Neural progenitor cell (in vitro differentiated cells): Measurements from ENCODE around the gene MOSPD2. TPM values are rescaled to one million over a fixed set of nuclear protein-coding genes. Genes with fewer than 3 reads are reported as not detected.

Experiments
- DNase-seq: peaks from one replicate; pipeline ENCODE4 v3.0.0-alpha.2; 2016; ENCODE audit warnings: low spot score
- H2AFZ ChIP-seq: fragments of 200-600 bp; sonication (generic); replicated peaks from 2 replicates; pipeline ENCODE4 v1.6.1; 2016; ENCODE audit warnings: antibody characterized with exemption
- H3F3A ChIP-seq: fragments of 200-600 bp; sonication (generic); 2 replicates; pipeline ENCODE4 v1.6.1; 2016; ENCODE audit warnings: antibody characterized with exemption, low read depth
- H3K27ac ChIP-seq: fragments of 200-600 bp; sonication (generic); 2 replicates; pipeline ENCODE4 v1.5.1; 2016; ENCODE audit warnings: mild to moderate bottlenecking
- H3K27me3 ChIP-seq: fragments of 200-600 bp; sonication (generic); 2 replicates; pipeline ENCODE4 v1.6.1; 2016; ENCODE audit warnings: mild to moderate bottlenecking, moderate library complexity
- H3K36me3 ChIP-seq: fragments of 200-600 bp; sonication (generic); 2 replicates; pipeline ENCODE4 v1.5.1; 2016
- H3K4me1 ChIP-seq: fragments of 200-600 bp; sonication (generic); 2 replicates; pipeline ENCODE4 v1.6.1; 2016; ENCODE audit warnings: mixed run types
- H3K4me2 ChIP-seq: fragments of 200-600 bp; sonication (generic); 2 replicates; pipeline ENCODE4 v1.6.1; 2016
- H3K4me3 ChIP-seq: fragments of 200-600 bp; sonication (generic); 2 replicates; pipeline ENCODE4 v1.5.1; 2016
- H3K79me2 ChIP-seq: fragments of 200-600 bp; sonication (generic); 2 replicates; pipeline ENCODE4 v1.6.1; 2016; ENCODE audit warnings: low read depth
- H3K9ac ChIP-seq: fragments of 200-600 bp; sonication (generic); 2 replicates; pipeline ENCODE4 v1.6.1; 2016
- H3K9me3 ChIP-seq: fragments of 200-600 bp; sonication (generic); 2 replicates; pipeline ENCODE4 v1.5.1; 2016; ENCODE audit warnings: low read depth
- H4K20me1 ChIP-seq: fragments of 200-600 bp; sonication (generic); 2 replicates; pipeline ENCODE4 v1.6.1; 2016; ENCODE audit warnings: low read depth
- H3K27ac Mint-ChIP-seq: 3 replicates; pipeline ENCODE4 v1.8.0; 2021; ENCODE audit warnings: mixed read lengths
- H3K27me3 Mint-ChIP-seq: 2 replicates; pipeline ENCODE4 v1.8.0; 2022; ENCODE audit warnings: low read depth, mild to moderate bottlenecking, inconsistent platforms, moderate library complexity, mixed read lengths; ENCODE audit not compliant: insufficient read depth
- H3K36me3 Mint-ChIP-seq: 3 replicates; pipeline ENCODE4 v1.8.0; 2021; ENCODE audit warnings: mixed read lengths
- H3K4me1 Mint-ChIP-seq: 3 replicates; pipeline ENCODE4 v1.8.0; 2021; ENCODE audit warnings: mixed read lengths
- H3K4me3 Mint-ChIP-seq: 3 replicates; pipeline ENCODE4 v1.8.0; 2021; ENCODE audit warnings: mild to moderate bottlenecking, moderate library complexity, mixed read lengths
- H3K9me3 Mint-ChIP-seq: 3 replicates; pipeline ENCODE4 v1.8.0; 2020; ENCODE audit warnings: mixed read lengths
- CTCF ChIP-seq: fragments of 200-600 bp; sonication (generic); IDR thresholded peaks from 2 replicates; pipeline ENCODE4 v1.5.1; 2017; ENCODE audit warnings: antibody characterized with exemption, mild to moderate bottlenecking
- EZH2 ChIP-seq: fragments of 200-600 bp; sonication (generic); IDR thresholded peaks from 2 replicates; pipeline ENCODE4 v1.6.1; 2017; ENCODE audit warnings: antibody characterized with exemption, mild to moderate bottlenecking, moderate library complexity
- EZH2phosphoT487 ChIP-seq: fragments of 200-600 bp; sonication (generic); IDR thresholded peaks from 2 replicates; pipeline ENCODE4 v1.6.1; 2017; ENCODE audit warnings: antibody characterized with exemption
- total RNA-seq: library from RNA; depleted of rRNA; stranded (reverse); fragments of >200 nt; gene quantifications from 2 replicates; pipeline ENCODE4 v1.2.3, GENCODE V29; 2015; ENCODE audit warnings: low replicate concordance

The MOSPD2 gene
- total RNA-seq, 1 donor from 2014 or later: 24.5 TPM

- TF ChIP-seq CTCF: no peak
- no peak for TF ChIP-seq EZH2phosphoT487
- no peak for TF ChIP-seq EZH2
- Mint-ChIP-seq H3K9me3 (no peaks in the 10 kb centered on the region), H3K27ac (no peak overlapping the region), H3K27me3 (no peaks in the 10 kb centered on the region), H3K36me3 (no peaks in the 10 kb centered on the region), H3K4me1 (no peaks in the 10 kb centered on the region), H3K4me3 (no peak overlapping the region)
- no peak overlapping the region for H2AFZ ChIP-seq
- H3K4me2 ChIP-seq: no peak overlapping the region
- H3K27me3 ChIP-seq: no peaks in the 10 kb centered on the region
- no peak overlapping the region for H3K4me3 ChIP-seq
- no peaks in the 10 kb centered on the region for H3K9me3 ChIP-seq
- no peaks in the 10 kb centered on the region for H3F3A ChIP-seq
- no peaks in the 10 kb centered on the region for H3K79me2 ChIP-seq
- no peaks in the 10 kb centered on the region for H3K36me3 ChIP-seq
- no peak for DNase-seq
- no peaks in the 10 kb centered on the region for H3K4me1 ChIP-seq
- no peak overlapping the region for H3K27ac ChIP-seq
- no peak overlapping the region for H3K9ac ChIP-seq
- H4K20me1 ChIP-seq: no peaks in the 10 kb centered on the region
These were observed 29.6 kb upstream of the MOSPD2 start for GRCh38 chrX:14843666-14844065.

GRCh38 chrX:14851526-14851925 is 21.7 kb upstream of the MOSPD2 start:
- no peaks in the 10 kb centered on the region for H3K27me3 ChIP-seq
- no peak overlapping the region for H3K9ac ChIP-seq
- peaks cover 2% of the 10 kb centered on the region for H3K36me3 ChIP-seq
- no peaks in the 10 kb centered on the region for H3K9me3 ChIP-seq
- no peaks in the 10 kb centered on the region for H3F3A ChIP-seq
- Mint-ChIP-seq H3K27me3 (no peaks in the 10 kb centered on the region), H3K9me3 (no peaks in the 10 kb centered on the region), H3K36me3 (peaks cover 2% of the 10 kb centered on the region), H3K4me3 (no peak overlapping the region), H3K4me1 (no peaks in the 10 kb centered on the region), H3K27ac (no peak overlapping the region)
- no peaks in the 10 kb centered on the region for H3K79me2 ChIP-seq
- no peaks in the 10 kb centered on the region for H3K4me1 ChIP-seq
- no peak overlapping the region for H3K27ac ChIP-seq
- no peak for DNase-seq
- H3K4me3 ChIP-seq: no peak overlapping the region
- no peaks in the 10 kb centered on the region for H4K20me1 ChIP-seq
- H3K4me2 ChIP-seq: no peak overlapping the region
- no peak for TF ChIP-seq CTCF
- TF ChIP-seq EZH2phosphoT487: no peak
- TF ChIP-seq EZH2: no peak
- no peak overlapping the region for H2AFZ ChIP-seq

GRCh38 chrX:14864631-14865030 is 8.6 kb upstream of the MOSPD2 start:
- Mint-ChIP-seq H3K27me3 (no peaks in the 10 kb centered on the region), H3K4me3 (no peak overlapping the region), H3K27ac (no peak overlapping the region), H3K9me3 (peaks cover 15% of the 10 kb centered on the region), H3K36me3 (peaks cover 9% of the 10 kb centered on the region), H3K4me1 (no peaks in the 10 kb centered on the region)
- Histone ChIP-seq H3K4me3 (no peak overlapping the region), H3K27ac (no peak overlapping the region), H3K9me3 (peaks cover 9% of the 10 kb centered on the region), H3K9ac (no peak overlapping the region), H2AFZ (no peak overlapping the region), H3K4me1 (no peaks in the 10 kb centered on the region), H3K79me2 (peaks cover 46% of the 10 kb centered on the region), H3K36me3 (no peaks in the 10 kb centered on the region), H3K27me3 (no peaks in the 10 kb centered on the region), H3F3A (no peaks in the 10 kb centered on the region), H3K4me2 (no peak overlapping the region), H4K20me1 (no peaks in the 10 kb centered on the region)
- DNase-seq: no peak
- TF ChIP-seq EZH2phosphoT487: no peak
- no peak for TF ChIP-seq CTCF
- TF ChIP-seq EZH2: no peak

- no peaks in the 10 kb centered on the region for H3K27me3 Mint-ChIP-seq
- H4K20me1 ChIP-seq: no peaks in the 10 kb centered on the region
- H3K9me3 ChIP-seq: peaks cover 9% of the 10 kb centered on the region
- H3K79me2 ChIP-seq: peaks cover 52% of the 10 kb centered on the region
- no peak overlapping the region for H3K9ac ChIP-seq
- no peak overlapping the region for H3K27ac Mint-ChIP-seq
- H3K4me3 Mint-ChIP-seq: no peak overlapping the region
- H3K4me1 Mint-ChIP-seq: no peaks in the 10 kb centered on the region
- H3F3A ChIP-seq: no peaks in the 10 kb centered on the region
- no peaks in the 10 kb centered on the region for H3K27me3 ChIP-seq
- no peak overlapping the region for H3K4me2 ChIP-seq
- TF ChIP-seq EZH2phosphoT487 (no peak), EZH2 (no peak), CTCF (no peak)
- no peaks in the 10 kb centered on the region for H3K36me3 ChIP-seq
- no peak overlapping the region for H3K4me3 ChIP-seq
- no peaks in the 10 kb centered on the region for H3K4me1 ChIP-seq
- DNase-seq: no peak
- peaks cover 9% of the 10 kb centered on the region for H3K36me3 Mint-ChIP-seq
- H2AFZ ChIP-seq: no peak overlapping the region
- H3K9me3 Mint-ChIP-seq: peaks cover 15% of the 10 kb centered on the region
- H3K27ac ChIP-seq: no peak overlapping the region
These were observed 8.0 kb upstream of the MOSPD2 start for GRCh38 chrX:14865201-14865600.
